GM18498 (cell line): ENCODE measurements around the gene PRELID3B.

Experiments
- ATAC-seq: cut with Tn5 transposase; IDR thresholded peaks from one replicate; pipeline ENCODE4 v1.9.1; 2021; ENCODE audit warnings: mild to moderate bottlenecking, moderate library complexity; ENCODE audit not compliant: unreplicated experiment

Gene PRELID3B

DNA sequence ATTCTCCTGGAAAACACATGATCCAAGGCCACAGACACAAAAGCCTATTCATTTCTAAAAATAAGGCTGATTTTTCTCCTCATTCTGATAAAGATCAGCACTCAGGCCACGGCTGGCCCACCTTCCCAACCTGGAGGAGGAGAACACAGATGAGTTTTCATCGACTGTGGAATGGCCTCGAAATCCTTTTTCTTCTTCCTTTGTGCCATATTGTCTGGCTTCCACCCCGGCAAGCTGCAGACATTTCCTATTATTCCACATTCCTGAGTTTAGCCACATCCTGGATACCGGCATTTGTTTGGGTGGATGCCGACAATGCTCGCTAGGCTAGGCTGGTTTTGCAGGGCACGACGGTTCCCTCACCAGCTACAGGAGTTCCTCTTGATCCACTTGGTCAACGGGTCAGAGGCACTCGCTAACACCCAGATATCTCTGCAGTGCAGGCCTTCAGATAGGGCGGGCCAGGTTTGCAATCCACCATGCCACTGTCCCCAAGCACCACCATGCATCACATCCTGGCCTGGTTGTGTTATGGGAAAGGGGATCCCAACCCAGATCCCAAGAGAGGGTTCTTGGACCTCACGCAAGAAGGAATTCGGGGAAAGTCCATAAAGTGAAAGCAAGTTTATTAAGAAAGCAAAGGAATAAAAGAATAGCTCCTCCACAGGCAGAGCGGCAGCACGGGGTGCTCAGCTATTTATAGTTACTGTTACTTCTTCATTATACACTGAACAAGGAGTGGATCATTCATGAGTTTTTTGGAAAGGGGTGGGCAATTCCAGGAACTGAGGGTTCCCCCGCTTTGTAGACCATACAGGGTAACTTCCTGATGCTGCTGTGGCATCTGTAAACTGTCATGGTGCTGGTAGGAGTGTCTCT lies 31.4 kb downstream of the PRELID3B start:
- ATAC-seq: no peak

GRCh38 chr20:59010321-59010994 lies 32.1 kb downstream of the PRELID3B start:
- ATAC-seq: no peak

DNA sequence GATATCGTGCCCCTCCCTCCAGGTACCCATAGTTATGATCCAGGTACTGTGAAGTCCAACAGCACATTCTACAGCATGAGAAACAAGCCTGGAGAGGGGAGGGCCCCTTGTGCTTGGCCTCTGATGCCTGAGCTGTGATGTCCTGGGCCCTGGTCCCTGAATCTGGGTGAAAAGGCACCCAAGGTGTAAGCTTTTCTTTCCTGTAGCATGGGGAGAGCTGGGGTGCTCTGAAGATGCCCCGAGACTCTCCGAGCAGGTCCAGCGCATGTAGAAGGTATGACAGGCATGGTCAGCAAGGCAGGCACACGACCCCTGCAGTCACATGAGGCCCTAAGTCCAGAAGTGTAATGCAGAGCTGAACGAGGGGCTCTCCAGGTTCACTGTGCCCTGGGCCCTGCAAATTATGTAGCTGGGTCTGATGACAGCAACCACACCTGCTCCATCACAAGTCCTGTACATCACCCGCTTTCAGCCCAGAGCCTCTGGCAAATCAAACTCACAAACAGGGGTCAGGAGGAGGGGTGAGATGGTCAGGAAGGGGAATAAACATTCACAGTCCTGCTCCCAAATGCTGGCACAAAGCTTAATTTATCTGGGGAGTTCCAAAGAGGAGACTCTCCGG lies 33.8 kb downstream of the PRELID3B start:
- ATAC-seq: no peak

GRCh38 chr20:59007665-59008511 lies 34.7 kb downstream of the PRELID3B start:
- ATAC-seq: peak; percentile 37

DNA sequence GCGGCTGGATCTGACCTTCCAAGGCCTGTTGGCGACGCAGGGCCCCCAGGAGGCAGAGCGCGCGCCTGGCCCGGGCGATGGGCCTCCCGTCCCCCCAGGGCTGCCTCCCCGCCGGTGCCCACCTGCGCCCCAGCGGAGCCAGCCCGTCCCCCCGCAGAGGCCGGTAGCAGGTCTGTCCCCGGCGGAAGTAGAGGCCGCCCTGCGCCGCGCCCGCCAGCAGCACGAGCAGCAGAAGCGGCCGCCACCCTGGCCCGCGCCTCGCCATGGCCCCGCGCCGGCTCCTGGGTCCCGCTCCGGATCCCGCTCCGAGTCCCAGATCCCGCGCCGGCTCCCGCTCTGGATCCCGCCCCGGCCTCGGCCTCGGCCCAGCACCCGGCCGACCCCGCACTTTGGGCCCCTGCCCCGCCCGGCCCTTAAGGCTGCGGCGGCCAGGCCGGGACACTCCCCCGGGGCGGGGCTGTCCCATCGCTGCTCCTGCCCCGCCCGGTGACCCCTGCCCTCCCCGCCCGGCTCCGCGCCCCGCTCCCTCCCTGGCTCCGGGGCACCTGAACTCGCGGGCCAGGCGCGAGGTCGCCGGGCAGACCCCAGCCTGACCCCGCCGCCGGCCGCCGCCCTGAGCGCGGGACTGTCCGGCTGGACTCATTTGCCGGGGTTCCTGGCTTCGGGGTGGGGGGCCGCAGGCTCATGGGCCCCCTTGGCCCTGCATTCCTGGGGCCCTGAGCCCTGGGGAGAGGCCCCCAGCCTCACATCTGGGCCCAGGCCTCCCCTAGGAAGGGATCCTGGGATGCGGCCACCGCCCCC lies 35.5 kb downstream of the PRELID3B start, which contains the start of gene CTSZ:
Gene CTSZ, minus strand, starts transcription at position 391 of the 801 bp plus-strand sequence. Its CDS starts 126 bp downstream, at position 265.
- peak; percentile 25 for ATAC-seq

DNA sequence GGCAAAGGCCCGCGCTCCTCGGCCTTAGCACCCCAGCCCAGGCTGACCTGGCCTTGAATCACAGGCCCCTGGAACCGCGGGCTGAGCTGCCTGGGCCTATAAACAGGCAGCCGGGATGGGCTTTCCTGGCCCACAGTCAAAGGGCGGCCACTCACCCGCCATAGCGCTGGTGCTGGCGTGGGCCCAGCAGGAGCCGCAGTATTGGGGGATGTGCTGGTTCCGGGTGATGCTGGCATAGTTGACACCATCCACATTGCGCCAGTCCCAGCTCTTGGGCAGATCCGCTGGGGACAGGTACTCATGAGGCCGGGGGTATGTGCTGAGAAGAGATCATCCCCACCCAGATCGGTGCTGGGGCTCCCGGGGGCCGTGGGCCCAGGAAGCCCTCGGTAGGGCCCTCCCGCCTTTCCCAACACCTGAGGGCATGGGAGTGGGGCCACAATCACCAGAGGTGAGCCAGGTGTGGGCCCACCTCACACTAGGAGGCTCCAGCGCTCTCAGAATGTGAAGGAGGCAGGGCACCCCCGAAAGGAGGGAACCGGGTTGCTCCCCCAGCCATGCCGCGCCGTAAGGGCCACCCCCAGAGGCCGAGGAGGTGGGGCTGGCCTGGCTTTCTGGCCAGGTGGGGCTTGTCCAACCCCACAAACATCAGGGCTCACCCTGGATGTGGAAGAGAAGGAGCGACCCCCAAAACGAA lies 36.3 kb downstream of the PRELID3B start:
- ATAC-seq: no peak

DNA sequence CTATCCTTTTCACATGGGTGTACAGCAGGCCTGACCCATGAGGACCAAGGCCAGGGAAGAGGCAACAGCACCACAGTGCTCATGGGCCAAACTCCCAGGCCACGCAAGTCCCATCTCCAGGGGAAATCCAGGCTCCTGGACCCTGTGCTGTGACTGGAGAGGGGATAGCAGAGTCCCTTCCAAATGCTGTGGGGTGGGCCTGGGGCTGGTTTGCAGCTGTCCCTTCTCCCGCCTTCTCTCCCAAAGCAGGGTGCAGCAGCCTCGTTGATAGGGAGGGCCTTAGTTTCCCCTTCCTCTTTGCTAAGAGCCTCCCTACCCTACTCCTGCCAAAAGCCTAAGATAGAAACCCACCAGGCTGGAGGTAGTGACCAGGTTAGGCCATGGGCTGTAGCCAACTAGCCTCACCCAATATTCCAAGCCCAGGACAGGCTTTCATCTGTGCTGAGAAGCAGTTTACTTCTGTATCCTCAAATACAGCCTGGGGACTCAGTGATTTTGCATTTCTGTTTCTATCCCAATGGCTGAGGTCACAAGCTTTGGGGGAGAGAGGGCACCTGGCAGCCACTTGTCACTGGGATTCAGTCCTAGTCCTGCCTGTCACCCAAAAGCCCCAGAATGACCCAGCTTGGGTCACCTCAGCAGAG lies 36.9 kb downstream of the PRELID3B start:
- ATAC-seq: no peak

DNA sequence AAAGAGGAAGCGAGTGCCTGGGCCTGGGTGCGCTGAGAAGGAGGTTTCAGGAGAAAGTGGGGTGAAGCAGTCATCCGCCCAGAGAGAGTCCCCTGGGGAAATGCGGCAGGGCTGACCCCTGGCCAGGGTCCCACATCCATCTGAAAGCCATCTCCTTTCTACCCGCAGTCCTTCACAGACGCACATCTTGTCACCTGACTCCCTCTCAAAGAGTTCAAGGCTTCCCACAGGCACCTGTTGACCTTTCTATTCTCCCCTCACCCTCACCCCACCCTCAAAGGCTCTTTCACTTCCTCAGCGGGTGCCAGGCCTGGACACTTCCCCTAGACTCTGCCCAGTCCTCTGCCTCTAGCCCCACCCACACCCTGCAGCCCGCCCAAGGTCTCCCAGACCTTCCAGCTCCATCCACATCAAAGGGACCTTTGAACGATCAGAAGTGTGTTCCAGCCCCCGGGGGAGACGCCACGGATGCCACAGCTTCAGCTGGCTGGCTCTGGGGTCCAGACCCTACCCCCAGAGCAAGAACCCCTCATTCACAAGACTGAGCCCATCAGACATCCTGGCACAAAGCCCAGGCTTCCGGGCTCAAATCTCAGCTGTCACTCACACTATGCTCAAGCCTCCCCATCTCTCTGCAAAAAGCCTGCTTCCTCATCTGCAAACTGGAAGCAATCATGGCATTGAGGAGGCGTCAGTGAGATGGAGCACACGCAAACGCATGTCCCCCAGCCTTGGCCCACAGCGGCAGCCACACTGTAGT lies 37.6 kb downstream of the PRELID3B start:
- peak; percentile 66 for ATAC-seq

DNA sequence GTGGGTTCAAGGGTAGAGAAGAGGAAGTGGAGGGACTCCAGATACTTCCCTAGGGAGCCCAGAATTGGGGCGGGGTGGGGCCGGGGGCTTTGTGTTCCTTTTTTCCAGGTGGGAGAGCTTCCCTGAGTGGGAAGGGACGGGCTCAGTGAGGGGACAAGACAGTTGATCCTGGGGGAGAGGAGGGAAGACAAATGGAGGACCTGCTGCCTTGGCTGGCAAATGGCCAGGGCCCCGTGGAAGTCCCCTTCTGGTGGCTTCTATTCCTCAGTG lies 38.2 kb downstream of the PRELID3B start:
- no peak for ATAC-seq

DNA sequence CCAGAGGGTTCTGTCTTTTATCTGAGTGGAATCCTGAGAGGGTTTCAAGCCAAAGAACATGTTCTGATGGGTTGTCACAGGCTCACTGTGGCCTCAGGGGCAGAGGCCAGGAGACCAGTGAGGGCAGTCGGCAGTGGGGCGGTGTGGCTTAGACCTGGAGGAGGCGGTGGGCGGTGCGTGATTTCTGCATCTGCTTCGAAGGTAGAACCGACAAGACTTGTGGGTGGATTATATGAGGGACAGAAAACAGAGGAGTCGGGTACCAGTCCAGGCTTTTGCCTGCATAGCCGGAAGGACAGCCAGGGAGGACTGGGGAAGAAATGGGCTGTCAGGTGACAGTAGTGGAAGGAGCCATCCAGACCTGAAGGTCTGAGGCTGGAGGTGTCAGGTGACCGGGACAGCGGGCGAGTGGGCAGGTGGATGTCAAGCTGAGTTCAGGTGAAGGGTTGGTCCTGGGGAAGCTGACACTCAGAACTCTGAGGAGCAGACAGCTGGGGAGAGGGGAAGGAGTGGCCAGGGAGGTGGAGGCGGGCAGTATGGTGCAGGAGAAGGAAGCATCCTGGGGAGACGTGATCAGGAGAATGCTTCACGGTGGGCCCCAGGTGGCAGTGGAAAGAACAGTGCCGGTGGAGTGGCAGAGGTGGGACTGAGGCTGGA lies 38.6 kb downstream of the PRELID3B start:
- ATAC-seq: no peak

DNA sequence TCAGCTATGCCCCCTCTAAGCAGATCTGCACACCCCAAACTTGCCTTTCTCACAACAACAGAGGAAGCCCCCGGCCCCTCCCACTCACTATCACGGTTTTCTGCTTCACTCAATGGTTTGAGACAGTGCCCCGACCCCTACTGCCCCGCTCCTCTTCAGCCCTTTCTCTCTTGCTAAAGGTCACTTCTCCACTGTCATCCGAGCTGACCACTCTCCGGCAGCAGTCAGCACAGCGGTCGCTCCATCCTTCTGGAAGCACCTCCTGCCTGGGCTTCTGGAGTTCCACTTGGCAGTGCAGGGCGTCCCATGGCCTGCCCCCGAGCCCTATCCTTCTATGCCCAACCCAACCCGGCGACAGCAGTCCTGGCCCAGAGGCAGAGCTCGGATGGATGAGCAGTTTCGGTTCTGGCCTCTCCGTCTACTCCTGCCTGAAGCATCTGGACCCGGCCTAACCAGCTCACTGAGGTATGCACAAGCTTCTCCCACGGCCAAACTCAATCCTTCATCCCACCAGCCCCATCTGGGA lies 39.6 kb downstream of the PRELID3B start:
- no peak for ATAC-seq

DNA sequence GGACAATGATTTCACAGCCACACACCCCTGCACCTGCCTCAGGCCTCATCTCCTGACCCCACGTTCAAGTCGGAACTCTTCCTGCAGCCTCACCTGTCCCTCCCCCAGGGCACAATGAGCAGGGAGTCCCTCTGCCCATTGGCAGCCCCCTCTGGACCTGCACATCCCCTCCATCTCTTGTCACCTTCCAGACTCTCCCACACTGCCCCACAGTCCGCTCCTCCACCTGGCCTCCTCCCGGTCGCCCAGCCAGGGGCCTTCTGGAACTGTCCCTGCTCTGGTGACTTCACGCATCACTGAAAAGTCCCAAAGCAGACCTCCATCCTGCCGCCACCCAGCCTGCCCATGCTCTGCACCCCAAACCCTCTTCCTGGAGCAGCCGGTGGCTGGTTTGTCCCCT lies 40.2 kb downstream of the PRELID3B start:
- ATAC-seq: no peak

DNA sequence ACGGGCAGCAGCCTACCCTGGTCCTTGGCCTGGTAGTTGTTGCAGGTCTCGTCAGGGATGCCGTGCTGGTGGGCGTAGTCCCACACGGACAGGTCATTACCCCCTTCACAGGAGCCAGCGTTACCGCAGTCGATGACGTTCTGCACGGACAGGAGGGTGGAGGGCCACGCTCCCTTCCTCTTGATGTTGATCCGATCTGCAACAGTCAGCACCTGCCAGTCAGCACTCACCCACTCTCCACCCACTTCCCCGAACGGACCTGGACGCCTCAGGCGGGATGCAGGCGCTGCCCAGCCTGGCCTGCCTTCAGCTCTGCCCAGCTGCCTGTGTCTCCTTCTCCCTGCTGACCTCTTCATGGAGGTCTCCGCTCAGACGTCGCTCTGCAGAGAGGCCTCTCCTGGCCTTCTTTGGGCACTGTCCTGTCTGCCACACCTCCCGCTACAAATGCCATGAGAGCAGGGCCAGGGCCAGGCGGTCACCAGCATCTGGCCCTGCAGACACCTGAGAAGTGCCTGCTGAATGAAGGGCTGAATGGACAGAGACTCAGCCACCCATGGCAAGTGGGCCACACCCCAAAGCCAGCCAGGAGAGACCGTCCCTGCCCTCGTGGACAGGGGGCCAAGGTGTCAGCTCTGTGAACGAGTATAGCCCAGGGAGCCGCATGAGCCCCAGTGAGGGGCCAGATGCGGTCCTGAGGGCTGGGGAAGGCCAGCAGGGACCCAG lies 41.0 kb downstream of the PRELID3B start:
- no peak for ATAC-seq

GRCh38 chr20:59001068-59001448 lies 41.5 kb downstream of the PRELID3B start:
- ATAC-seq: no peak

DNA sequence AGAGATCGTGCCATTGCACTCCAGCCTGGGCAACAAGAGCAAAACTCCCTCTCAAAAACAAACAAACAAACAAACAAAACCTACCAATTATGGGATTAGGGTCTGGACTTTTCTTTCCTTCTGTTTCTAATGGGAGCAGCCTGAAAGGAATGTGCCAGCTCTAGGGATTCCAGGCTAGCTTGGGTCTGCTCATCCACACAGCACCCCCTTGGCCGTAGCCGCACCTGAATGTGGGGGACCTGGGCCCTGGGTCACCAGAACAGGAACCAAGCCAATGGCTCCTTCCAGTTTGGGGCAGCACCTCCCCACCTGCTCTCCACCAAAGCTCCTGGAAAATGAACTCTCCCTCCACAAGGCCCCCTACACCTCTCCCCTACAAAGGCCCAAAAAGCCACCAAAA lies 42.3 kb downstream of the PRELID3B start:
- ATAC-seq: no peak

DNA sequence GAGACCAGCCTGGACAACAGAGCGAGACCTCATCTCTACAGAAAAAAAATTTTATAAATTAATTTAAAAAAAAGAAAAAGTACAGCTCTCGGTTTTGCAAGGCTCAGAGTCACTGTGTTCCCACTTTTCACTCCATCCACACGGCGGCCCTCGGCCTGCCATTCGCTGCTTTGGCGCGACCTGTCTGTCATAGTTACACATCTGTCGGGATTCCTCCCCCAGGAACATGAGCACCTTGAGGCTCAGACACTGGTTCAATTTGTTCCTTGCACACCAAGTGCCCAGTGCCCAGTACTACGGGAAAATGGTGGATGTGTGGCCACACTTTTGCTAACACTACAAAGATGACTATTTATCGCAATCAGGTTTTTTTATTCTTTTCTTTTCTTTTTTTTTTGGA lies 43.9 kb downstream of the PRELID3B start:
- no peak for ATAC-seq

DNA sequence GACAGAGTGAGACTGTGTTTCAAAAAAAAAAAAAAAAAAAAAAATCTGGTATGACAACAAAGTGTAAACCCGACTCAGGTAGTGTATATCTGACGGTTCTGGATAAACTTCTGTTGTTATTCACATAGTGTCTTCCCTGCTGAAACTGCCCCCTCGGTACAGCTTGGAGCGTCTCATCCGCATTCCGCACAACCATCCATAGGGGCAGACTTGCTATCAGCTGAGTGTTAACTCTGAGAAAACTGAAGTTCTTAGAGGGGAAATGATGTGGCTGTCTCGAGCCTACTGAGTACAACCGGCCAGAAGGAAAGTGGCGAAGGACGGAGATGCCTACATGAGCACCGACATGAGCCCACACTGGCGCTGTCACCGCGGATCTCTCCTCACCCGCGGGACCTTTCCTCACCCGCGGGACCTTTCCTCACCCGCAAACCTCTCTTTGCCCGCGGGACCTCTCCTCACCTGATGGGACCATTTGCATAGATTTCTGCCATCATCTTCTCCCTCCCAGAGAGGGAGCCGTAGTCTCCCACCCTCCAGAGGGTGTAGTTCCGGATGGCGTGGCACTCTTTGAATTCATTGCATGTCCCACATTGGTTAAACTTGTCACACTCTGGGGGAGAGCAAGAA lies 45.3 kb downstream of the PRELID3B start:
- no peak for ATAC-seq
